HepG2 (cell line): ENCODE measurements around the gene SIX3. TPM values are rescaled to one million over a fixed set of nuclear protein-coding genes. Genes with fewer than 3 reads are reported as not detected.

Source experiments
- ATAC-seq: fragments of 200-7000 bp; cut with Tn5 transposase; 3 replicates; pipeline ENCODE4 v1.9.1; 2020; ENCODE audit warnings: mild to moderate bottlenecking, moderate library complexity
- BruUV-seq: library from RNA; stranded (reverse); fragments of 400-500 nt; replicated peaks from 2 replicates; lab custom pipeline; 2021; lab: Mats Ljungman, UMichigan
- CTCF ChIA-PET: fragments of 300-600 bp; formaldehyde crosslinking; extraction: SDS; loops from one replicate; lab custom pipeline; 2021; ENCODE audit warnings: low total read pairs, inconsistent platforms, low intra/inter-chr PET ratio; lab: Yijun Ruan, JAX
- POLR2A ChIA-PET: fragments of 350-600 bp; sonication (Branson Sonifier 250); formaldehyde crosslinking; loops from one replicate; lab custom pipeline; 2020; ENCODE audit warnings: antibody characterized with exemption, inconsistent platforms; lab: Yijun Ruan, JAX
- DNase-seq: peaks from one replicate; pipeline ENCODE4 v3.0.0-alpha.2; 2015; ENCODE audit warnings: low spot score
- FAIRE-seq: peaks from 3 replicates; lab custom pipeline; 2011; peaks lifted over from hg19 to GRCh38; lab: Jason Lieb, UNC
- H2AFZ ChIP-seq: one replicate; pipeline ENCODE4 v1.6.1; 2011; ENCODE audit warnings: low read length, inconsistent platforms
- H3K27ac ChIP-seq: fragments of 300-600 bp; 3 replicates; pipeline ENCODE4 v1.8.0; 2011; ENCODE audit warnings: mixed run types, mild to moderate bottlenecking, mixed read lengths, low read length, inconsistent platforms; ENCODE audit not compliant: insufficient read depth; ENCODE audit errors: extremely low read length
- H3K27me3 ChIP-seq, 2 experiments: fragments of 200-600 bp in 1 of 2; 2 replicates in 1 of 2; 3 replicates in 1 of 2; pipeline versions ENCODE4 v1.6.0 to v1.8.0; 2011; ENCODE audit warnings: low read length in 2 of 2, mild to moderate bottlenecking in 2 of 2, moderate library complexity in 2 of 2, inconsistent platforms in 1 of 2; ENCODE audit not compliant: insufficient read depth in 2 of 2, control insufficient read depth in 1 of 2
- H3K36me3 ChIP-seq, 2 experiments: fragments of 200-600 bp in 1 of 2; replicated peaks in 1 of 2; 2 replicates in 1 of 2; 3 replicates in 1 of 2; pipeline versions ENCODE4 v1.5.1 to v1.8.0; 2011; ENCODE audit warnings: low read length in 2 of 2, inconsistent platforms in 1 of 2; ENCODE audit not compliant: insufficient read depth in 2 of 2, control insufficient read depth in 1 of 2
- H3K4me1 ChIP-seq: 2 replicates; pipeline ENCODE4 v1.5.1; 2012; ENCODE audit warnings: low read length, inconsistent platforms; ENCODE audit not compliant: insufficient read depth
- H3K4me2 ChIP-seq: 2 replicates; pipeline ENCODE4 v1.6.0; 2011; ENCODE audit warnings: low read depth, low read length, inconsistent platforms
- H3K4me3 ChIP-seq, 3 experiments: fragments of 200-600 bp in 1 of 3; sonication (generic), shearing (Covaris generic) in 1 of 3; replicated peaks in 1 of 3; 2 replicates each; pipeline ENCODE4 v1.5.1; 2011 to 2016; ENCODE audit warnings: low read length in 3 of 3, inconsistent platforms in 2 of 3, low read depth in 2 of 3, mild to moderate bottlenecking in 2 of 3, control low read depth in 1 of 3, mixed read lengths in 1 of 3; ENCODE audit not compliant: insufficient read depth in 1 of 3
- H3K79me2 ChIP-seq: one replicate; pipeline ENCODE4 v1.6.1; 2011; ENCODE audit warnings: low read length, inconsistent platforms; ENCODE audit not compliant: insufficient read depth
- H3K9ac ChIP-seq: 2 replicates; pipeline ENCODE4 v1.6.0; 2011; ENCODE audit warnings: mild to moderate bottlenecking, low read depth, low read length, inconsistent platforms; ENCODE audit not compliant: insufficient read depth
- H3K9me3 ChIP-seq: 2 replicates; pipeline ENCODE4 v1.5.1; 2012; ENCODE audit warnings: mild to moderate bottlenecking, low read length
- H4K20me1 ChIP-seq: 2 replicates; pipeline ENCODE4 v1.6.0; 2011; ENCODE audit warnings: inconsistent platforms, mild to moderate bottlenecking, low read length, moderate library complexity; ENCODE audit not compliant: insufficient read depth
- FOXJ3 ChIP-seq: sonication (generic); formaldehyde crosslinking; IDR thresholded peaks from 2 replicates; pipeline ENCODE4 v1.4.0; 2020; ENCODE audit warnings: missing genetic modification reagents, mild to moderate bottlenecking, borderline replicate concordance
- FOXM1 ChIP-seq: sonication (generic); formaldehyde crosslinking; IDR thresholded peaks from 2 replicates; pipeline ENCODE4 v1.5.0; 2020; ENCODE audit warnings: missing genetic modification reagents
- GATAD1 ChIP-seq: IDR thresholded peaks from 2 replicates; pipeline ENCODE4 v1.6.1; 2016; ENCODE audit warnings: missing genetic modification reagents, missing compliant biosample characterization
- KLF13 ChIP-seq: sonication (generic); formaldehyde crosslinking; IDR thresholded peaks from 2 replicates; pipeline ENCODE4 v1.4.0; 2020; ENCODE audit warnings: mild to moderate bottlenecking, missing genetic modification reagents
- KLF9 ChIP-seq: IDR thresholded peaks from 2 replicates; pipeline ENCODE4 v1.6.1; 2016; ENCODE audit warnings: low read depth
- MEF2D ChIP-seq: sonication (generic); formaldehyde crosslinking; IDR thresholded peaks from 2 replicates; pipeline ENCODE4 v1.5.1; 2020; ENCODE audit warnings: mild to moderate bottlenecking, missing genetic modification reagents
- SMYD3 ChIP-seq: sonication (generic); formaldehyde crosslinking; IDR thresholded peaks from 2 replicates; pipeline ENCODE4 v1.8.1; 2023; ENCODE audit warnings: mild to moderate bottlenecking, missing genetic modification reagents
- THAP11 ChIP-seq: IDR thresholded peaks from 2 replicates; pipeline ENCODE4 v1.6.1; 2016; ENCODE audit warnings: missing biosample characterization, missing genetic modification reagents
- TMF1 ChIP-seq: sonication (generic); formaldehyde crosslinking; IDR thresholded peaks from 2 replicates; pipeline ENCODE4 v1.8.1; 2022; ENCODE audit warnings: low read depth, missing genetic modification reagents
- ZNF230 ChIP-seq: sonication (generic); formaldehyde crosslinking; IDR thresholded peaks from 2 replicates; pipeline ENCODE4 v1.4.0; 2020; ENCODE audit warnings: mild to moderate bottlenecking, missing genetic modification reagents
- ZNF570 ChIP-seq: sonication (generic); formaldehyde crosslinking; IDR thresholded peaks from 2 replicates; pipeline ENCODE4 v1.4.0; 2020; ENCODE audit warnings: mild to moderate bottlenecking, missing genetic modification reagents, borderline replicate concordance
- ZNF670 ChIP-seq: sonication (generic); formaldehyde crosslinking; IDR thresholded peaks from 2 replicates; pipeline ENCODE4 v1.8.0; 2022; ENCODE audit warnings: mild to moderate bottlenecking, missing genetic modification reagents, borderline replicate concordance
- ZNF724P ChIP-seq: sonication (generic); formaldehyde crosslinking; IDR thresholded peaks from 2 replicates; pipeline ENCODE4 v1.8.0; 2022; ENCODE audit warnings: missing genetic modification reagents, borderline replicate concordance
- WGBS: methylation state at CpG from one replicate; pipeline ENCODE4 v1.1.6; 2017; ENCODE audit warnings: low lambda C conversion rate; 5-methylcytosine and 5-hydroxymethylcytosine counted together
- in situ Hi-C: cut with HindIII; loops from 2 replicates; pipeline ENCODE4 v1.10.0; 2017; ENCODE audit warnings: low pct_unique_long_range_greater_than_20kb; ENCODE audit not compliant: extremely low pct_ligation_motif_present
- intact Hi-C: fragments of 100-400 bp; cut with micrococcal nuclease; formaldehyde crosslinking; loops from one replicate; pipeline ENCODE4 v1.10.0; 2022; ENCODE audit not compliant: unreplicated experiment
- polyA plus RNA-seq, 8 experiments: library from polyadenylated mRNA; depleted of rRNA in 3 of 8; stranded (reverse) in 7 of 8; unstranded in 1 of 8; fragments of >200 nt; fragmentation: Illumina TruSeq in 4 of 8; extraction: Trizol in 4 of 8; gene quantifications; 2 replicates each; pipeline versions ENCODE4 v1.2.1 to v1.2.3, GENCODE V29; 2011 to 2016; ENCODE audit warnings: low read depth in 4 of 8, missing spikeins in 1 of 8, mixed read lengths in 1 of 8; ENCODE audit not compliant: insufficient read depth in 1 of 8
- total RNA-seq, 5 experiments: library from RNA; depleted of rRNA; stranded (reverse); fragments of >200 nt; fragmentation: Illumina TruSeq; extraction: Trizol; gene quantifications; 2 replicates each; pipeline ENCODE4 v1.2.3, GENCODE V29; 2016; ENCODE audit warnings: low read depth in 1 of 5
- TF ChIP-seq, protein P1 (sequence below): sonication (generic); formaldehyde crosslinking; IDR thresholded peaks from 2 replicates; pipeline ENCODE4 v1.4.0; 2020; ENCODE audit warnings: missing genetic modification reagents; ENCODE audit errors: not compliant biosample characterization
- TF ChIP-seq, protein P2 (sequence below): sonication (generic); formaldehyde crosslinking; conservative IDR thresholded peaks from 2 replicates; pipeline ENCODE4 v1.4.0; 2020; ENCODE audit warnings: missing genetic modification reagents
- TF ChIP-seq, protein P3 (sequence below): sonication (generic); formaldehyde crosslinking; IDR thresholded peaks from 2 replicates; pipeline ENCODE4 v1.4.0; 2020; ENCODE audit warnings: missing genetic modification reagents
- TF ChIP-seq, protein P4 (sequence below): sonication (generic); formaldehyde crosslinking; IDR thresholded peaks from 2 replicates; pipeline ENCODE4 v1.4.0; 2020; ENCODE audit warnings: missing genetic modification reagents, mild to moderate bottlenecking, borderline replicate concordance

SIX3 gene
- total and polyA plus RNA-seq, 2 of the 13 experiments (the other 11 are each of a cell fraction or from before 2014, with no cell fraction given): not detected

DNA sequence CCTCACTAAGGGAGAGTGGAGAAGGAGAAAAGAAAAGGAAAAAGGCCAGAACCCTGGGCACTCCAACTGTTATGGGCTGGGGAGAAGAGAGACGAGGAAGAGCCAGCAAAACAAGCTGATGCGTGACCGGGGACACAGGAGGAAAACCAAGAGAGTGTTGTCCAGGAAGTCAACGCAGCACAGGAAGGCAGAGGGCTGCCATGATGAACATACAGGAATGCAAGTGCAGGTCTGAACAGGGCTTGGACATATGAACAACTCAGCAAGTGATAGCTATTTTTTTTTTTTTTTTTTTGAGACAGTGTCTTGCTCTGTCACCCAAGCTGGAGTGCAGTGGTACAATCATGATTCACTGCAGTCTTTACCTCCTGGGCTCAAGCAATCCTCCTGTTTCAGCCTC, 28.4 kb downstream of the SIX3 start:
- no peak overlapping the region for H3K27ac ChIP-seq
- WGBS: 57% methylated on average over 4 of the region's 4 CpGs
- intact Hi-C loops: no loop called here

More for the DNA sequence above, 28.4 kb downstream of the SIX3 start:
- peaks cover 0 to 29% of the 10 kb centered on the region in 2 experiments; a peak in 3 of 5 replicates for H3K27me3 ChIP-seq
- DNase-seq: no peak
- H3K36me3 ChIP-seq: no peaks in the 10 kb centered on the region
- H3K4me2 ChIP-seq: no peak overlapping the region
- no peaks in the 10 kb centered on the region for H4K20me1 ChIP-seq
- no peak overlapping the region for H2AFZ ChIP-seq
- in situ Hi-C loops: no loop called here
- CTCF ChIA-PET: no interaction called here
- FAIRE-seq: no peak
- TF ChIP-seq SMYD3 (CRISPR knock-in tag) (no peak), ZNF670 (CRISPR knock-in tag) (no peak), FOXM1 (CRISPR knock-in tag) (no peak), GATAD1 (CRISPR knock-in tag) (no peak), ZNF570 (no peak), ZNF724P (CRISPR knock-in tag) (no peak), KLF9 (CRISPR knock-in tag) (no peak), ZNF230 (no peak), TMF1 (CRISPR knock-in tag) (no peak), KLF13 (no peak), MEF2D (no peak), FOXJ3 (CRISPR knock-in tag) (no peak), THAP11 (CRISPR knock-in tag) (no peak)
- TF ChIP-seq, protein P1, sequence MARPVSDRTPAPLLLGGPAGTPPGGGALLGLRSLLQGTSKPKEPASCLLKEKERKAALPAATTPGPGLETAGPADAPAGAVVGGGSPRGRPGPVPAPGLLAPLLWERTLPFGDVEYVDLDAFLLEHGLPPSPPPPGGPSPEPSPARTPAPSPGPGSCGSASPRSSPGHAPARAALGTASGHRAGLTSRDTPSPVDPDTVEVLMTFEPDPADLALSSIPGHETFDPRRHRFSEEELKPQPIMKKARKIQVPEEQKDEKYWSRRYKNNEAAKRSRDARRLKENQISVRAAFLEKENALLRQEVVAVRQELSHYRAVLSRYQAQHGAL (CRISPR knock-in tag): no peak
- TF ChIP-seq, protein P2, sequence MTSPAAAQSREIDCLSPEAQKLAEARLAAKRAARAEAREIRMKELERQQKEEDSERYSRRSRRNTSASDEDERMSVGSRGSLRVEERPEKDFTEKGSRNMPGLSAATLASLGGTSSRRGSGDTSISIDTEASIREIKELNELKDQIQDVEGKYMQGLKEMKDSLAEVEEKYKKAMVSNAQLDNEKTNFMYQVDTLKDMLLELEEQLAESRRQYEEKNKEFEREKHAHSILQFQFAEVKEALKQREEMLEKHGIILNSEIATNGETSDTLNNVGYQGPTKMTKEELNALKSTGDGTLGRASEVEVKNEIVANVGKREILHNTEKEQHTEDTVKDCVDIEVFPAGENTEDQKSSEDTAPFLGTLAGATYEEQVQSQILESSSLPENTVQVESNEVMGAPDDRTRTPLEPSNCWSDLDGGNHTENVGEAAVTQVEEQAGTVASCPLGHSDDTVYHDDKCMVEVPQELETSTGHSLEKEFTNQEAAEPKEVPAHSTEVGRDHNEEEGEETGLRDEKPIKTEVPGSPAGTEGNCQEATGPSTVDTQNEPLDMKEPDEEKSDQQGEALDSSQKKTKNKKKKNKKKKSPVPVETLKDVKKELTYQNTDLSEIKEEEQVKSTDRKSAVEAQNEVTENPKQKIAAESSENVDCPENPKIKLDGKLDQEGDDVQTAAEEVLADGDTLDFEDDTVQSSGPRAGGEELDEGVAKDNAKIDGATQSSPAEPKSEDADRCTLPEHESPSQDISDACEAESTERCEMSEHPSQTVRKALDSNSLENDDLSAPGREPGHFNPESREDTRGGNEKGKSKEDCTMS (CRISPR knock-in tag): no peak
- TF ChIP-seq, protein P3, sequence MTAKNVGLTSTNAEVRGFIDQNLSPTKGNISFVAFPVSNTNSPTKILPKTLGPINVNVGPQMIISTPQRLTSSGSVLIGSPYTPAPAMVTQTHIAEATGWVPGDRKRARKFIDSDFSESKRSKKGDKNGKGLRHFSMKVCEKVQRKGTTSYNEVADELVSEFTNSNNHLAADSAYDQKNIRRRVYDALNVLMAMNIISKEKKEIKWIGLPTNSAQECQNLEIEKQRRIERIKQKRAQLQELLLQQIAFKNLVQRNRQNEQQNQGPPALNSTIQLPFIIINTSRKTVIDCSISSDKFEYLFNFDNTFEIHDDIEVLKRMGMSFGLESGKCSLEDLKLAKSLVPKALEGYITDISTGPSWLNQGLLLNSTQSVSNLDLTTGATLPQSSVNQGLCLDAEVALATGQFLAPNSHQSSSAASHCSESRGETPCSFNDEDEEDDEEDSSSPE (CRISPR knock-in tag): no peak
- TF ChIP-seq, protein P4, sequence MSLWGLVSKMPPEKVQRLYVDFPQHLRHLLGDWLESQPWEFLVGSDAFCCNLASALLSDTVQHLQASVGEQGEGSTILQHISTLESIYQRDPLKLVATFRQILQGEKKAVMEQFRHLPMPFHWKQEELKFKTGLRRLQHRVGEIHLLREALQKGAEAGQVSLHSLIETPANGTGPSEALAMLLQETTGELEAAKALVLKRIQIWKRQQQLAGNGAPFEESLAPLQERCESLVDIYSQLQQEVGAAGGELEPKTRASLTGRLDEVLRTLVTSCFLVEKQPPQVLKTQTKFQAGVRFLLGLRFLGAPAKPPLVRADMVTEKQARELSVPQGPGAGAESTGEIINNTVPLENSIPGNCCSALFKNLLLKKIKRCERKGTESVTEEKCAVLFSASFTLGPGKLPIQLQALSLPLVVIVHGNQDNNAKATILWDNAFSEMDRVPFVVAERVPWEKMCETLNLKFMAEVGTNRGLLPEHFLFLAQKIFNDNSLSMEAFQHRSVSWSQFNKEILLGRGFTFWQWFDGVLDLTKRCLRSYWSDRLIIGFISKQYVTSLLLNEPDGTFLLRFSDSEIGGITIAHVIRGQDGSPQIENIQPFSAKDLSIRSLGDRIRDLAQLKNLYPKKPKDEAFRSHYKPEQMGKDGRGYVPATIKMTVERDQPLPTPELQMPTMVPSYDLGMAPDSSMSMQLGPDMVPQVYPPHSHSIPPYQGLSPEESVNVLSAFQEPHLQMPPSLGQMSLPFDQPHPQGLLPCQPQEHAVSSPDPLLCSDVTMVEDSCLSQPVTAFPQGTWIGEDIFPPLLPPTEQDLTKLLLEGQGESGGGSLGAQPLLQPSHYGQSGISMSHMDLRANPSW (CRISPR knock-in tag): no peak
- TF ChIP-seq, all 625 proteins: peak for 0
- no peak for ATAC-seq
- POLR2A ChIA-PET: no interaction called here
- Histone ChIP-seq H3K79me2 (no peaks in the 10 kb centered on the region), H3K4me3 (no peak overlapping the region), H3K9ac (no peak overlapping the region), H3K9me3 (no peaks in the 10 kb centered on the region), H3K4me1 (no peaks in the 10 kb centered on the region)
- BruUV-seq: no TSS peak
